ENCODE data around the gene TIMM17A. TPM values are rescaled to one million over a fixed set of nuclear protein-coding genes. Genes with fewer than 3 reads are reported as not detected.
"Not testable (repeated sequence)": the region's sequence is repeated elsewhere in the genome, so short reads cannot be mapped to it uniquely, and the experiment has no call there.

TIMM17A gene
- total RNA-seq, 1 experiment from 2014 or later, result 108 TPM

DNA sequence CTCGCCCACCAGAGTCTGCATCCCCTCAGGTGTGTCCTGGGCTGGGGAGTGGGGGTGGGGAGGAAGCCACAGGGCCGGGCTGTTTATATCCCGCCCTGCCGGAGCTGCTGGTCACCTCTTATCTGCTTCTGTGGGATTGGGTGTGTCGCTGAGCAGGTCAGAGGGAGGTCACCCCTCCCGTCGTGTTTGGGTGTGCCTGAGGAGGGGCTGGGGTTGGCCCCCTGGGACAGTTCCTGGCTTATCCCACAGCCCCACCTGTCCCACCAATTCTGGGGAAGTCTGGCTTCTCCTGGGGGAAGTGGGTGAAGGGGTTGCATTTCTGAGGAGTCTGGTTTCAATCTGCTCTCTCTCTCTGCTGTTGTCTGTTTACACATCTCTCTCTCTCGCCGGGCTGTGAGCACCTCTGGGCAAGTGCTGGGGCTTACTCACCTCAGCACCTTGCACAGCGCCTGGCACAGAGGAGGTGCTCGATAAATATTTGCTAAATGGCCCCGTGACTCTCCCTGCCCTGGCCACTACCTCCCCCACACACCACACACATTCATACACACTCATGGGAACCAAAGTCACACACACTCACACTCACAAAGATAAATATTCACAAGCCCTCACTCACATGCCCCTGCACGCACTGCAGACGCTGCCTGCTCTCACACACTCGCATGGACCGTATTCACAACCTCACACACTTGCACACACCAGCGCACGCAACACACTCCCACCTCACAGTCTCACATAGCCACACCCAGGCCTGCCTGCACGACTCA is 63.3 kb downstream of the TIMM17A start:
- Histone ChIP-seq H3K27ac (no peak overlapping the region), H3K4me1 (replicated peaks) (peaks cover 29% of the 10 kb centered on the region), H3K4me3 (no peak overlapping the region), H3K9me3 (replicated peaks) (no peaks in the 10 kb centered on the region), H3K27me3 (replicated peaks) (no peaks in the 10 kb centered on the region), H3K36me3 (no peaks in the 10 kb centered on the region)
- DNase-seq (ENCODE audit: low read depth in 1 of 2, low spot score in 2 of 2), result no peak

DNA sequence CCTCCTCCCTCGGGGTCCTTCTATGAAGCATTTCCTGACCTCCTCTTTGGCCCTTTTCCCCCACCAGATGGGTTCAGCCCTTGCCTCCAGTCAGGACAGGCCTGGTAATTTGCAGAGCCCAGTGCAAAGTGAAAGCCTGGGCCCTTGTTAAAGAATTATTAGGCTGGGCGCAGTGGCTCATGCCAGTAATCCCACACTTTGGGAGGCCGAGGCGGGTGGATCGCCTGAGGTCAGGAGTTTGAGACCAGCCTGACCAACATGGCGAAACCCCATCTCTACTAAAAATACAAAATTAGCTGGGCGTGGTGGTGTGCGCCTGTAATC is 63.9 kb downstream of the TIMM17A start:
- H3K4me1 ChIP-seq (replicated peaks), result peaks cover 29% of the 10 kb centered on the region
- not testable (repeated sequence) for DNase-seq (ENCODE audit: low read depth in 1 of 2, low spot score in 2 of 2); H3K27ac ChIP-seq; H3K36me3 ChIP-seq; H3K27me3 ChIP-seq (replicated peaks); H3K9me3 ChIP-seq (replicated peaks); H3K4me3 ChIP-seq

Other genes with a start within 250 kb of the TIMM17A start
- 19.5 and 25.9 TPM in 2 replicates for gene IPO9, start 126.3 kb upstream of the TIMM17A start, total RNA-seq (2014; rRNA removed; shearing (Covaris generic))
- gene SHISA4, start 66.6 kb upstream of the TIMM17A start, total RNA-seq (2014; rRNA removed; shearing (Covaris generic)), result 31.9 and 43.4 TPM in 2 replicates
- 6.4 and 8.1 TPM in 2 replicates for gene LMOD1, start 9.0 kb upstream of the TIMM17A start, total RNA-seq (2014; rRNA removed; shearing (Covaris generic))
- 69.7 and 80.9 TPM in 2 replicates for gene RNPEP, start 27.1 kb downstream of the TIMM17A start, total RNA-seq (2014; rRNA removed; shearing (Covaris generic))
- gene ELF3, start 55.1 kb downstream of the TIMM17A start, total RNA-seq (2014; rRNA removed; shearing (Covaris generic)), result 0.05 TPM in 1 of 2 replicates, not detected in the other
- gene GPR37L1, start 167.4 kb downstream of the TIMM17A start, total RNA-seq (2014; rRNA removed; shearing (Covaris generic)), result 0.05 TPM in 1 of 2 replicates, not detected in the other
- 21.1 and 31.7 TPM in 2 replicates for gene ARL8A, start 189.2 kb downstream of the TIMM17A start, total RNA-seq (2014; rRNA removed; shearing (Covaris generic))
- not detected in 2 replicates for gene PTPN7, start 205.1 kb downstream of the TIMM17A start, total RNA-seq (2014; rRNA removed; shearing (Covaris generic))
- not detected in 2 replicates for gene LGR6, start 238.3 kb downstream of the TIMM17A start, total RNA-seq (2014; rRNA removed; shearing (Covaris generic))

Measured in SJSA1 (cell line).